Central memory CD8-positive, alpha-beta T cell (primary cell): ENCODE data around the gene TUBB4B.

Experiments
- ATAC-seq: fragments of 150-1000 bp; cut with Tn5 transposase; replicated peaks from 2 replicates; pipeline ENCODE4 v1.10.0; 2022; ENCODE audit warnings: mild to moderate bottlenecking, moderate FRiP score, moderate number of reproducible peaks; ENCODE audit not compliant: poor library complexity, severe bottlenecking; ENCODE audit errors: extremely low read depth
- DNase-seq, 2 donors: peaks; one replicate each; pipeline ENCODE4 v3.0.0; 2021; ENCODE audit warnings: low spot score in 2 of 2
- H3K27ac Mint-ChIP-seq: one replicate; pipeline ENCODE4 v1.8.0; 2022; ENCODE audit warnings: low read depth, mild to moderate bottlenecking, moderate library complexity, mixed read lengths
- H3K27me3 Mint-ChIP-seq: one replicate; pipeline ENCODE4 v1.8.0; 2022; ENCODE audit warnings: mixed read lengths
- H3K36me3 Mint-ChIP-seq: one replicate; pipeline ENCODE4 v1.8.0; 2022; ENCODE audit warnings: mild to moderate bottlenecking, moderate library complexity, mixed read lengths; ENCODE audit not compliant: insufficient read depth
- H3K4me1 Mint-ChIP-seq: one replicate; pipeline ENCODE4 v1.8.0; 2022; ENCODE audit warnings: mixed read lengths
- H3K4me3 Mint-ChIP-seq: one replicate; pipeline ENCODE4 v1.8.0; 2022; ENCODE audit warnings: mild to moderate bottlenecking, moderate library complexity, mixed read lengths
- H3K9me3 Mint-ChIP-seq: one replicate; pipeline ENCODE4 v1.8.0; 2022; ENCODE audit warnings: mixed read lengths

The TUBB4B gene

DNA sequence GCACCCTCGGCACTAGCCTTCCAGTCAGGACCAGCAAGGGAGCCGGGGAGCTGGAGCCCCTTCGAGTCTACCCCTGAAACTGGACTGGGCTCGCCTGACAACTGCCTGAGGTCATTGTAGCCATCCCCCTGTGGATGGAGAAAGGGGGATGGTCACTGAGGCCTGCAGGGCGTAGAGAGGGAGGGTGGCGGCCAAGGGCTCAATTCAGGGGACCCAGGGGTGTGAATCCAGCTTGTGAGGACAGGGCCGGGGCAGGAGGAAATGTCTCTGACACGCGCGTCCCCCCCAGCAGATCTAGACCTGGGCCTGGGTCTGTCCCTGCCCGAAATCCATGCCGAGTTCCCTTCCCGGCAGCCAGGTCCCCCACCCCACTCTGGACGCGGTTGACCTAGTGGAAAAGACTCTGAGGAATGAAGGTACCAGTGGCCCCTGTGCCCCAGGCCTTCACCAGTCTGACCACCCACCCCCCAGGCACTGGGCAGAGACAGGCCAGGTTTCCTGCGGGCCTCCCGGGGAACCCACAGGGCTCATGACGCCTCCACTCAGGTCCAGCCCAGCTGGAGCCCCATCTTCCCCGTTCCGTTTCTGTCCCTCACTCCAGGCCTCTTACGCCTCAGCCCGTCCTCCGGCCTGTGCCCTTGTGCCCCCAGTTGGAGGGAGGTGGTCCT is 9.6 kb upstream of the TUBB4B start:
- Mint-ChIP-seq H3K9me3 (no peaks in the 10 kb centered on the region), H3K4me1 (peaks cover 6% of the 10 kb centered on the region), H3K36me3 (peaks cover 1% of the 10 kb centered on the region), H3K27me3 (peaks cover 17% of the 10 kb centered on the region), H3K4me3 (no peak overlapping the region), H3K27ac (no peak overlapping the region)
- ATAC-seq: no peak
- no peak for DNase-seq

DNA sequence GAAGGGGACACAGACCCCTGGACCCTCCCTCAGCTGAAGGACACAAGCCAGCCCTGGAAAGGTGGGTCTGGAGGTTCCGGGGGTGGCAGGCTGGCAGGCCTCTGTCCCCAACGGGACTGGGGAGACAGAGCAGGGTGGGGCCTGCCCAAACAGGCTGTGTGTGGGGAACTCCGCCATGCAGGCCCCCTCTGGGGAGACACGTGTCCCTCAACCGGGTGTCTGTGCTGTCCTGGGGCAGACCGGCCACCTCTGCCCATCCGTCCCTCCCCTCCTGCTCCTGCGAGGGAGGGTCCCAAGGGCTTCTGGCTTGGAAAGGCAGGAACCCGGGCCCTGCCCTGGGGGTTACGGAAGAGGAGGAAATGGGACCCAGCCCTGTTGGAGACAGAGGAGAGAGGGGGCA is 9.0 kb upstream of the TUBB4B start:
- Mint-ChIP-seq H3K27ac (no peak overlapping the region), H3K36me3 (peaks cover 1% of the 10 kb centered on the region), H3K27me3 (peaks cover 17% of the 10 kb centered on the region), H3K9me3 (no peaks in the 10 kb centered on the region), H3K4me3 (no peak overlapping the region), H3K4me1 (peaks cover 6% of the 10 kb centered on the region)
- ATAC-seq: no peak
- no peak for DNase-seq

DNA sequence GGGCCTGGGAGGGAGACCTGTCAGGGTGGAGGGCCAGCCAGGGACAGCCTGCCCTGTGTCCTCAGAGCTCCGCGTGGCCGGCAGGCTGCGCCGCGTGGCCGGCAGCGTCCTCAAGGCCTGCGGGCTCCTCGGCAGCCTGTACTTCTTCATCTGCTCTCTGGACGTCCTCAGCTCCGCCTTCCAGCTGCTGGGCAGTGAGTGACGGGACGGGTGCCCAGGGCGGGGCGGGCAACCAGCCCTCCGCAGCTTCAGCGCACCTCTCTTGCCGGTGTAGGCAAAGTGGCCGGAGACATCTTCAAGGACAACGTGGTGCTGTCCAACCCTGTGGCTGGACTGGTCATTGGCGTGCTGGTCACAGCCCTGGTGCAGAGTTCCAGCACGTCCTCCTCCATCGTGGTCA is 8.6 kb upstream of the TUBB4B start:
- Mint-ChIP-seq H3K4me3 (no peak overlapping the region), H3K4me1 (peaks cover 4% of the 10 kb centered on the region), H3K27ac (no peak overlapping the region), H3K27me3 (peaks cover 13% of the 10 kb centered on the region), H3K9me3 (no peaks in the 10 kb centered on the region), H3K36me3 (peaks cover 1% of the 10 kb centered on the region)
- DNase-seq (no peak), ATAC-seq (no peak)

DNA sequence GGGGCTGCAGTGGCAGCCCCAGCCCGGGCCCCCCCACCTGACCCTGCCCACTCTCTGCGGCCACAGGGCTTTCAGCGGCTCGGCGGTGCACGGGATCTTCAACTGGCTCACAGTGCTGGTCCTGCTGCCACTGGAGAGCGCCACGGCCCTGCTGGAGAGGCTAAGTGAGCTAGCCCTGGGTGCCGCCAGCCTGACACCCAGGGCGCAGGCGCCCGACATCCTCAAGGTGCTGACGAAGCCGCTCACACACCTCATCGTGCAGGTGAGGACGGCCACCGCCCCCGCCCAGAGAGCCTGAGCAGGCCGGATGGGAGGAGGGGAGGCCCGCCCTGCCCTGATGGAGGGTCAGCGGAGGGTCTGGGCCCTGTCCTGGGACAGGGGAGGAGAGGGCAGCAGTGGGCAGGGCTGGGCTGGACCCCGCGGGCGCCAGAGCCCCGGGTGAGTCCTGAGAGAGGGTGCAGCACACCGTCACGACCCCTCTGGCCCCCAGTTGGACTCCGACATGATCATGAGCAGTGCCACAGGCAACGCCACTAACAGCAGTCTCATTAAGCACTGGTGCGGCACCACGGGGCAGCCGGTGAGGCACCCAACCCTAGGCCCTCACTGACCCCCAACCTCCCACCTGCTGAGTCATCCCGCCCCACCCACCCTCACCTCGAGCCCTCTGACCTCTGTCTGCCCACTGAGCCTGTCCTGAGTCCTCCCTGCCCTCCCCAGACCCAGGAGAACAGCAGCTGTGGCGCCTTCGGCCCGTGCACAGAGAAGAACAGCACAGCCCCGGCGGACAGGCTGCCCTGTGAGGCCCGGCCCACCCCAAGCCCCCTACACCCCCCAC is 7.7 kb upstream of the TUBB4B start:
- no peaks in the 10 kb centered on the region for H3K9me3 Mint-ChIP-seq
- DNase-seq: no peak
- H3K4me1 Mint-ChIP-seq: no peaks in the 10 kb centered on the region
- H3K27me3 Mint-ChIP-seq: peaks cover 8% of the 10 kb centered on the region
- H3K4me3 Mint-ChIP-seq: no peak overlapping the region
- ATAC-seq: no peak
- no peak overlapping the region for H3K27ac Mint-ChIP-seq
- H3K36me3 Mint-ChIP-seq: no peaks in the 10 kb centered on the region

GRCh38 chr9:137234055-137234697 is 6.9 kb upstream of the TUBB4B start:
- H3K36me3 Mint-ChIP-seq: no peaks in the 10 kb centered on the region
- DNase-seq: no peak
- no peak overlapping the region for H3K4me3 Mint-ChIP-seq
- H3K9me3 Mint-ChIP-seq: no peaks in the 10 kb centered on the region
- H3K27me3 Mint-ChIP-seq: peaks cover 8% of the 10 kb centered on the region
- ATAC-seq: no peak
- no peaks in the 10 kb centered on the region for H3K4me1 Mint-ChIP-seq
- H3K27ac Mint-ChIP-seq: no peak overlapping the region

- ATAC-seq (no peak), DNase-seq (no peak)
- Mint-ChIP-seq H3K36me3 (no peaks in the 10 kb centered on the region), H3K27me3 (peaks cover 8% of the 10 kb centered on the region), H3K4me1 (no peaks in the 10 kb centered on the region), H3K9me3 (no peaks in the 10 kb centered on the region), H3K27ac (peak overlapping the region; percentile 51), H3K4me3 (no peak overlapping the region)
Observed at GRCh38 chr9:137234758-137235423, 6.2 kb upstream of the TUBB4B start.

GRCh38 chr9:137235424-137236237 is 5.5 kb upstream of the TUBB4B start:
- no peak for ATAC-seq
- H3K9me3 Mint-ChIP-seq: no peaks in the 10 kb centered on the region
- peaks cover 8% of the 10 kb centered on the region for H3K27me3 Mint-ChIP-seq
- H3K27ac Mint-ChIP-seq: peak overlapping the region; percentile 51
- H3K4me1 Mint-ChIP-seq: no peaks in the 10 kb centered on the region
- no peak overlapping the region for H3K4me3 Mint-ChIP-seq
- H3K36me3 Mint-ChIP-seq: peaks cover 2% of the 10 kb centered on the region
- DNase-seq: no peak

GRCh38 chr9:137236238-137236935 is 4.7 kb upstream of the TUBB4B start:
- Mint-ChIP-seq H3K36me3 (peaks cover 8% of the 10 kb centered on the region), H3K9me3 (no peaks in the 10 kb centered on the region), H3K4me3 (no peak overlapping the region), H3K4me1 (peaks cover 6% of the 10 kb centered on the region), H3K27ac (no peak overlapping the region), H3K27me3 (peaks cover 8% of the 10 kb centered on the region)
- ATAC-seq: peak; percentile 17
- peak; percentile 79 to 86 for DNase-seq

DNA sequence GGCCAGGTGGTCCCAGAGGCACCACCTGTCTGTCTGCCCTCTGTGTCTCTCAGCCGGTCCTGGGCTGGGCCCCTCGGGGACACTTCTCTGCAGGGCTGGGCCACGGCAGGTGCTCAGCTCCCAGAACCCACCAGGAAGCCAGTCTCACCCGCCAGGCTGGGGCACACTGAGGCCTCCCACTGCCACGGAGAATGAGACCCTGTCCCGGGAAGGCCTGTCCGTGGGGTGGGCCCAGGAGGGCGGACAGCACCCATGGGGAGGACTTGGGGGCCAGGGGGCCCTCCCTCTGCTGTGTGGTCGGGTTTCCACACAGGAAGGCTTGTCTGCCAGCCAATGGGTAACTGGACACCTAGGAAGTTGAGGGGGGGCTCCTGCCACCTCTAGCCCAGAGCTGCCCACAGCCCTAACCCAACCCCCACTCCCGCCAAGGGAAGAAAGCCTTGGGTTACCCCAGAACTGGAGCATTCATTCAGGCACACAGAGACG is 4.1 kb upstream of the TUBB4B start:
- ATAC-seq (no peak), DNase-seq (no peak)
- Mint-ChIP-seq H3K4me3 (no peak overlapping the region), H3K36me3 (peaks cover 10% of the 10 kb centered on the region), H3K27ac (no peak overlapping the region), H3K27me3 (peaks cover 8% of the 10 kb centered on the region), H3K9me3 (no peaks in the 10 kb centered on the region), H3K4me1 (peaks cover 6% of the 10 kb centered on the region)

DNA sequence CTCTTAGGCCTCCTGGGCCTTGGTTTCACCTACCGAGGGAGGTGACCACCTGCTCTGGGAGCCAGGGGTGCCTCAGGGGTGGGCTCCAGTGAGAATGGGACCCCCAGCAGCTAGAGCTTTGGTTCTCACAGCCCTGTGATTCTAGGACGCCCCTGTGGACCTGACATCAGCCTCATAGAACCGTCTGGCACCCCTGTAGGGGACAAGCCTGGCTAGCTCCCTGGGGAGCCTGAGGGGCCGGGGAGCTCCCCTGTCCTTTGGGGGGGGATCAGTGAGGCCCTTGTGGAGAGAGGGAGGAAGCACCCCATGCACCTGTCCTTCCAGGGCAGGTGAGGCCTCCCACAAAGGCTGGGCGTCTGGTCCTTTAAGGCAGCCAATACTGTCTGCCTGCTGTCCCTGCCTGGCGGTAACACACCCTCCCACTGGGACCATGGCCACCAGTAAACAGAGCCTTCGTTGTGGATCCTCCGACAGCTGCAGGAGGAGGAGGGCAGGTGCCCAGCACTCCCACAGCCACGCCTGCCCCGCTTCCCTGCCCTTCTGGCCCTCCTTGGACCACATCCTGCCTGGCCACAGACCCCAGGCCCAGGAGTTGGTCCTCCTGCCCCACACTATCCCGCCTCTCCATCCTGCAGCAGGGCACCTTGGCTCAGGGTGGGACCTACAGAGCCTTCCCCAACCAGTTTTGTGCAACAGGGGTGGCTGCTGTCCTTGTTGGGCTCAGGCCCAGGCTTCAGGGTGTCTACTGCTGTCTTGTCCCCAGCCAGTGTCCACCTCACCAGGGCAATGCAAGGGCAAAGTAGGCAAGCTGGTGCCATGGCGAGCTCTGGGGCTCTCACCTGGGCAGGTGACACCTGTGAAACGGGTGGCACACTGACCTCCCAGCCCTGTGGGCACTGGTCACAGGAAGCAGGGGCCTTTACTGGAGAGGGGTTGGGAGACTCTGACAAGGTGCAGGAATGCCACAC is 3.0 kb upstream of the TUBB4B start:
- Mint-ChIP-seq H3K9me3 (no peaks in the 10 kb centered on the region), H3K4me3 (no peak overlapping the region), H3K27me3 (peaks cover 8% of the 10 kb centered on the region), H3K36me3 (peaks cover 20% of the 10 kb centered on the region), H3K4me1 (peaks cover 16% of the 10 kb centered on the region), H3K27ac (no peak overlapping the region)
- DNase-seq (no peak), ATAC-seq (no peak)
